ENCODE results near the gene TCN2.

Gene TCN2

GRCh38 chr22:30609260-30610185, 2.5 kb downstream of the TCN2 start:
- Histone ChIP-seq H3K4me3 (ENCODE audit: insufficient read depth in 1 of 2, low read depth in 1 of 2, low read length in 2 of 2) (peak overlapping the region in 1 of 2 experiments; percentile 47), H4K8ac (ENCODE audit: low read length) (peak overlapping the region; percentile 85), H2BK15ac (ENCODE audit: low read depth, poor library complexity, severe bottlenecking) (no peak overlapping the region), H2BK12ac (ENCODE audit: low read length in 2 of 2) (peak overlapping the region; percentile 81 to 87), H2BK5ac (ENCODE audit: low read depth, low read length, poor library complexity, severe bottlenecking) (no peak overlapping the region), H3K9me3 (ENCODE audit: control insufficient read depth, low read length) (no peaks in the 10 kb centered on the region), H2AK5ac (ENCODE audit: low read length, severe bottlenecking) (peak overlapping the region; percentile 10), H3K36me3 (ENCODE audit: control insufficient read depth in 1 of 2, insufficient read depth in 2 of 2, low read depth in 1 of 2, low read length in 2 of 2) (peaks cover 0 to 19% of the 10 kb centered on the region in 2 experiments), H3K9ac (ENCODE audit: low read length) (peak overlapping the region; percentile 62), H4K91ac (ENCODE audit: low read length) (peak overlapping the region; percentile 43), H3K79me1 (replicated peaks; ENCODE audit: low read length, poor library complexity, severe bottlenecking) (peaks cover 1% of the 10 kb centered on the region), H3K27ac (ENCODE audit: low read length, poor library complexity, severe bottlenecking) (peak overlapping the region; percentile 80), H3K14ac (ENCODE audit: low read length in 2 of 2) (peak overlapping the region in 1 of 2 experiments; percentile 9), H3K18ac (ENCODE audit: low read depth in 1 of 2, low read length in 2 of 2) (peak overlapping the region; percentile 76 to 79), H3K23ac (ENCODE audit: low read length in 2 of 2) (no peak overlapping the region), H3K4me2 (ENCODE audit: low read length, poor library complexity, severe bottlenecking) (no peak overlapping the region), H2BK120ac (ENCODE audit: low read depth, low read length) (peak overlapping the region; percentile 50), H3K4me1 (ENCODE audit: control insufficient read depth, insufficient read depth, low read depth, low read length) (peaks cover 28% of the 10 kb centered on the region), H2AFZ (ENCODE audit: low read depth, low read length) (no peak overlapping the region), H3K4ac (ENCODE audit: low read depth in 1 of 2, low read length in 2 of 2) (peak overlapping the region; percentile 41 to 64), H3K27me3 (ENCODE audit: control insufficient read depth in 1 of 2, insufficient read depth in 1 of 2, low read length in 2 of 2) (no peaks in the 10 kb centered on the region)
- peak; percentile 94 for DNase-seq
- 45% methylated on average over 16 of the region's 17 CpGs for WGBS

GRCh38 chr22:30610299-30610698, 3.3 kb downstream of the TCN2 start:
- DNase-seq = no peak
- WGBS = 85% methylated on average over 6 of the region's 7 CpGs
- H3K4me3 ChIP-seq (ENCODE audit: insufficient read depth in 1 of 2, low read depth in 1 of 2, low read length in 2 of 2) = no peak overlapping the region

DNA sequence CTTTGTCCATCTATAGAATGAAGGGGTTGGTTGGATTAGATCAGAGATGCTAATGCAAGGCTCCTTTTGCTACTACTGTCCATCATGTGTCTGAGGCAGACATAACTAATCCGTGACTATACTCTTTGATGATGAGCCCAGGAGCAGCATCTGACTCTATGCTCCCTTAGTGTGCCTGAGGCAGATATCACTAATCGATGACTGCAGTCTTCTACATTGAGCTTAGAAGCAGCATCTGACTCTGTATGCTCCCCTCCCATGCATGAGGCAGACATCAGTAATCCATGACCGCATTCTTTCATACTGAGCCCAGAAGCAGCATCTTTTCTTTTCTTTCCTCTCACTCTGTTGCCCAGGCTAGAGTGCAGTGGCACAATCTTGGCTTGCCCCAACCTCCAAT, 4.2 kb downstream of the TCN2 start:
- H3K4me2 ChIP-seq (ENCODE audit: low read length, poor library complexity, severe bottlenecking) = no peak overlapping the region
- H3K4me1 ChIP-seq (ENCODE audit: control insufficient read depth, insufficient read depth, low read depth, low read length) = peaks cover 28% of the 10 kb centered on the region
- no peak overlapping the region for H2BK12ac ChIP-seq (ENCODE audit: low read length in 2 of 2)
- no peaks in the 10 kb centered on the region for H3K9me3 ChIP-seq (ENCODE audit: control insufficient read depth, low read length)
- H3K4me3 ChIP-seq (ENCODE audit: insufficient read depth in 1 of 2, low read depth in 1 of 2, low read length in 2 of 2) = no peak overlapping the region
- H3K18ac ChIP-seq (ENCODE audit: low read depth in 1 of 2, low read length in 2 of 2) = no peak overlapping the region
- no peak overlapping the region for H3K9ac ChIP-seq (ENCODE audit: low read length)
- no peak overlapping the region for H3K4ac ChIP-seq (ENCODE audit: low read depth in 1 of 2, low read length in 2 of 2)
- no peak overlapping the region for H3K14ac ChIP-seq (ENCODE audit: low read length in 2 of 2)
- H3K27ac ChIP-seq (ENCODE audit: low read length, poor library complexity, severe bottlenecking) = no peak overlapping the region
- DNase-seq = no peak
- no peaks in the 10 kb centered on the region for H3K27me3 ChIP-seq (ENCODE audit: control insufficient read depth in 1 of 2, insufficient read depth in 1 of 2, low read length in 2 of 2)
- no peak overlapping the region for H2BK120ac ChIP-seq (ENCODE audit: low read depth, low read length)
- H2BK15ac ChIP-seq (ENCODE audit: low read depth, poor library complexity, severe bottlenecking) = no peak overlapping the region
- H4K8ac ChIP-seq (ENCODE audit: low read length) = no peak overlapping the region
- H2AFZ ChIP-seq (ENCODE audit: low read depth, low read length) = no peak overlapping the region
- 97% methylated on average over 3 of the region's 3 CpGs for WGBS
- H2BK5ac ChIP-seq (ENCODE audit: low read depth, low read length, poor library complexity, severe bottlenecking) = no peak overlapping the region
- H3K36me3 ChIP-seq (ENCODE audit: control insufficient read depth in 1 of 2, insufficient read depth in 2 of 2, low read depth in 1 of 2, low read length in 2 of 2) = peaks cover 0 to 26% of the 10 kb centered on the region in 2 experiments
- H2AK5ac ChIP-seq (ENCODE audit: low read length, severe bottlenecking) = no peak overlapping the region
- no peak overlapping the region for H4K91ac ChIP-seq (ENCODE audit: low read length)
- peaks cover 1% of the 10 kb centered on the region for H3K79me1 ChIP-seq (replicated peaks; ENCODE audit: low read length, poor library complexity, severe bottlenecking)
- no peak overlapping the region for H3K23ac ChIP-seq (ENCODE audit: low read length in 2 of 2)

More at GRCh38 chr22:30610299-30610698, 3.3 kb downstream of the TCN2 start:
- Histone ChIP-seq H3K18ac (ENCODE audit: low read depth in 1 of 2, low read length in 2 of 2) (peak overlapping the region in 1 of 2 experiments; percentile 38), H3K27ac (ENCODE audit: low read length, poor library complexity, severe bottlenecking) (no peak overlapping the region), H2BK15ac (ENCODE audit: low read depth, poor library complexity, severe bottlenecking) (no peak overlapping the region), H3K14ac (ENCODE audit: low read length in 2 of 2) (no peak overlapping the region), H4K8ac (ENCODE audit: low read length) (no peak overlapping the region), H2AK5ac (ENCODE audit: low read length, severe bottlenecking) (peak overlapping the region; percentile 4), H3K4me1 (ENCODE audit: control insufficient read depth, insufficient read depth, low read depth, low read length) (peaks cover 28% of the 10 kb centered on the region), H3K9me3 (ENCODE audit: control insufficient read depth, low read length) (no peaks in the 10 kb centered on the region), H3K4ac (ENCODE audit: low read depth in 1 of 2, low read length in 2 of 2) (no peak overlapping the region), H3K79me1 (replicated peaks; ENCODE audit: low read length, poor library complexity, severe bottlenecking) (peaks cover 1% of the 10 kb centered on the region), H4K91ac (ENCODE audit: low read length) (peak overlapping the region; percentile 4), H3K27me3 (ENCODE audit: control insufficient read depth in 1 of 2, insufficient read depth in 1 of 2, low read length in 2 of 2) (no peaks in the 10 kb centered on the region), H3K23ac (ENCODE audit: low read length in 2 of 2) (no peak overlapping the region), H2BK12ac (ENCODE audit: low read length in 2 of 2) (peak overlapping the region; percentile 20 to 21), H2BK120ac (ENCODE audit: low read depth, low read length) (no peak overlapping the region), H3K36me3 (ENCODE audit: control insufficient read depth in 1 of 2, insufficient read depth in 2 of 2, low read depth in 1 of 2, low read length in 2 of 2) (peaks cover 0 to 23% of the 10 kb centered on the region in 2 experiments), H3K4me2 (ENCODE audit: low read length, poor library complexity, severe bottlenecking) (no peak overlapping the region), H2AFZ (ENCODE audit: low read depth, low read length) (no peak overlapping the region), H3K9ac (ENCODE audit: low read length) (no peak overlapping the region), H2BK5ac (ENCODE audit: low read depth, low read length, poor library complexity, severe bottlenecking) (no peak overlapping the region)

- no peak overlapping the region for H3K14ac ChIP-seq (ENCODE audit: low read length in 2 of 2)
- no peak overlapping the region for H2BK5ac ChIP-seq (ENCODE audit: low read depth, low read length, poor library complexity, severe bottlenecking)
- H3K4me2 ChIP-seq (ENCODE audit: low read length, poor library complexity, severe bottlenecking) = no peak overlapping the region
- no peaks in the 10 kb centered on the region for H3K27me3 ChIP-seq (ENCODE audit: control insufficient read depth in 1 of 2, insufficient read depth in 1 of 2, low read length in 2 of 2)
- H3K4me1 ChIP-seq (ENCODE audit: control insufficient read depth, insufficient read depth, low read depth, low read length) = peaks cover 20% of the 10 kb centered on the region
- H2BK12ac ChIP-seq (ENCODE audit: low read length in 2 of 2) = no peak overlapping the region
- no peak for DNase-seq
- no peak overlapping the region for H2BK15ac ChIP-seq (ENCODE audit: low read depth, poor library complexity, severe bottlenecking)
- H4K91ac ChIP-seq (ENCODE audit: low read length) = no peak overlapping the region
- peak overlapping the region in 1 of 2 experiments; percentile 62 for H3K4ac ChIP-seq (ENCODE audit: low read depth in 1 of 2, low read length in 2 of 2)
- no peak overlapping the region for H3K18ac ChIP-seq (ENCODE audit: low read depth in 1 of 2, low read length in 2 of 2)
- H3K9me3 ChIP-seq (ENCODE audit: control insufficient read depth, low read length) = no peaks in the 10 kb centered on the region
- over 99% methylated on average over 7 of the region's 8 CpGs for WGBS
- no peak overlapping the region for H3K4me3 ChIP-seq (ENCODE audit: insufficient read depth in 1 of 2, low read depth in 1 of 2, low read length in 2 of 2)
- no peak overlapping the region for H3K9ac ChIP-seq (ENCODE audit: low read length)
- H3K79me1 ChIP-seq (replicated peaks; ENCODE audit: low read length, poor library complexity, severe bottlenecking) = peaks cover under 1% of the 10 kb centered on the region
- H3K23ac ChIP-seq (ENCODE audit: low read length in 2 of 2) = no peak overlapping the region
- no peak overlapping the region for H2AK5ac ChIP-seq (ENCODE audit: low read length, severe bottlenecking)
- H3K27ac ChIP-seq (ENCODE audit: low read length, poor library complexity, severe bottlenecking) = no peak overlapping the region
- H4K8ac ChIP-seq (ENCODE audit: low read length) = no peak overlapping the region
- H3K36me3 ChIP-seq (ENCODE audit: control insufficient read depth in 1 of 2, insufficient read depth in 2 of 2, low read depth in 1 of 2, low read length in 2 of 2) = peaks cover 2 to 35% of the 10 kb centered on the region in 2 experiments
- no peak overlapping the region for H2AFZ ChIP-seq (ENCODE audit: low read depth, low read length)
- H2BK120ac ChIP-seq (ENCODE audit: low read depth, low read length) = no peak overlapping the region
Observed at GRCh38 chr22:30612789-30613188, 5.8 kb downstream of the TCN2 start.
